ENCODE measurements around the gene TNIK. TPM values are rescaled to one million over a fixed set of nuclear protein-coding genes. Genes with fewer than 3 reads are reported as not detected.

Gene TNIK
- total and polyA plus RNA-seq, 2 of the 4 experiments (the other 2 are of a cell fraction) = 3.4 to 6.3 TPM

DNA sequence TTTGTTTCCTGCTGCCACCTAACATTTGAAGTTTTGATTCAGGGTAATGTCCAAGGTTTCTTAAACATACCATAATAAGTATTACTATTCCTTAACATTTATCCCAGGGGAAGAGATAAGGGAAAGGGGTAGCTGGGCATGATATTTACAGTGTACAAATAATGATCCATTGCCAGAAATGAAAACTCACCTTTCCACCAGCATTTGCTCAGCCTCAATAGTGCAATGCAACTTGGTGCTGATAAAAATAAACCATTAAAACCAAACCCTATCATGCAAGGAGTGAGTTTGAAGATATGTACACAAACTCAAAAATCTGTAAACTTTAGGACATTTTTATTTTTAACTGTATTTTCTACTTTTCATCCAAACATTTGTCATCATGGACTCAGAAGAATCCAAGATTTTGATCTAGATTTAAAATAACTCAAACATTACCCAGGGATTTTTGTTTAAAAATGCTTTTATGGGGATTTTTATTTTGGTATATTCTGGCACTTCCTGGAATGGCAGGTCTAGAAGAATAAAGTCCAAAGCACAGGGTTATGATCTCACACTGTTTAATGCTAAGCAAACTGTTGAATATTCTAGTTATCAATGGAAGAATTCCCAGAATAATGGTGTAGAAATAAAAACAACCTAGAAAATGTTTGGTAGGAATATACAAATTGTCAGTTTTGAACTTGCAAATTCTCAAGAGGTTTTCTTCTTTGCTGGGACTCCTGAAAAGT, 401.2 kb downstream of the TNIK start:
- Histone ChIP-seq H3K56ac (ENCODE audit: extremely low read depth, insufficient read depth, low read length) (no peak overlapping the region), H4K91ac (ENCODE audit: insufficient read depth, low read depth, low read length) (no peak overlapping the region), H3K23ac (ENCODE audit: low read depth, low read length) (no peak overlapping the region), H3K9me3 (ENCODE audit: control insufficient read depth, insufficient read depth, low read length) (no peaks in the 10 kb centered on the region), H3K4me1 (ENCODE audit: control insufficient read depth, insufficient read depth, low read length) (peaks cover 8% of the 10 kb centered on the region), H2AFZ (replicated peaks; ENCODE audit: low read length, poor library complexity) (no peak overlapping the region), H4K5ac (ENCODE audit: low read depth, low read length) (no peak overlapping the region), H2BK5ac (ENCODE audit: low read depth, low read length, poor library complexity, severe bottlenecking) (no peak overlapping the region), H3K36me3 (ENCODE audit: control insufficient read depth, insufficient read depth, low read length) (peaks cover 2% of the 10 kb centered on the region; the same call in 1 of the 2 replicates), H2AK5ac (ENCODE audit: low read depth, low read length) (no peak overlapping the region), H3K4me3 (ENCODE audit: insufficient read depth, low read depth, low read length) (no peak overlapping the region), H4K20me1 (ENCODE audit: insufficient read depth, low read length) (no peaks in the 10 kb centered on the region), H3K4me2 (ENCODE audit: low read depth, low read length) (no peak overlapping the region), H3K27me3 (ENCODE audit: control insufficient read depth, insufficient read depth, low read length) (no peaks in the 10 kb centered on the region), H3K14ac (replicated peaks; ENCODE audit: low read depth, low read length) (no peak overlapping the region), H3K79me1 (ENCODE audit: low read depth in 1 of 2, low read length in 2 of 2) (no peaks in the 10 kb centered on the region), H4K8ac (ENCODE audit: low read depth in 2 of 2, low read length in 2 of 2) (no peak overlapping the region), H2BK15ac (ENCODE audit: low read depth, low read length) (no peak overlapping the region), H3K4ac (ENCODE audit: low read depth, low read length) (no peak overlapping the region), H3K18ac (ENCODE audit: low read depth, low read length) (no peak overlapping the region), H3K9ac (ENCODE audit: low read depth, low read length) (no peak overlapping the region), H2BK20ac (ENCODE audit: low read depth, low read length) (no peak overlapping the region), H2AK9ac (replicated peaks; ENCODE audit: low read depth, low read length, poor library complexity) (no peak overlapping the region), H2BK120ac (ENCODE audit: low read depth, low read length) (no peak overlapping the region), H3K27ac (ENCODE audit: insufficient read depth, low read length) (no peak overlapping the region), H3K9me1 (ENCODE audit: insufficient read depth, low read length) (peaks cover 5% of the 10 kb centered on the region; the same call in 1 of the 2 replicates)
- ChIA-PET POLR2A (ENCODE audit: unreplicated experiment) (no interaction called here), CTCF (no interaction called here)
- no peak for ATAC-seq (ENCODE audit: low read depth)
- dilution Hi-C loops (cut with HindIII; ENCODE audit: low sequenced_read_pairs, unreplicated experiment) (no loop called here), in situ Hi-C loops (cut with MboI; ENCODE audit: low sequenced_read_pairs) (no loop called here), intact Hi-C loops (cut with micrococcal nuclease) (no loop called here)
- TF ChIP-seq, protein P1, sequence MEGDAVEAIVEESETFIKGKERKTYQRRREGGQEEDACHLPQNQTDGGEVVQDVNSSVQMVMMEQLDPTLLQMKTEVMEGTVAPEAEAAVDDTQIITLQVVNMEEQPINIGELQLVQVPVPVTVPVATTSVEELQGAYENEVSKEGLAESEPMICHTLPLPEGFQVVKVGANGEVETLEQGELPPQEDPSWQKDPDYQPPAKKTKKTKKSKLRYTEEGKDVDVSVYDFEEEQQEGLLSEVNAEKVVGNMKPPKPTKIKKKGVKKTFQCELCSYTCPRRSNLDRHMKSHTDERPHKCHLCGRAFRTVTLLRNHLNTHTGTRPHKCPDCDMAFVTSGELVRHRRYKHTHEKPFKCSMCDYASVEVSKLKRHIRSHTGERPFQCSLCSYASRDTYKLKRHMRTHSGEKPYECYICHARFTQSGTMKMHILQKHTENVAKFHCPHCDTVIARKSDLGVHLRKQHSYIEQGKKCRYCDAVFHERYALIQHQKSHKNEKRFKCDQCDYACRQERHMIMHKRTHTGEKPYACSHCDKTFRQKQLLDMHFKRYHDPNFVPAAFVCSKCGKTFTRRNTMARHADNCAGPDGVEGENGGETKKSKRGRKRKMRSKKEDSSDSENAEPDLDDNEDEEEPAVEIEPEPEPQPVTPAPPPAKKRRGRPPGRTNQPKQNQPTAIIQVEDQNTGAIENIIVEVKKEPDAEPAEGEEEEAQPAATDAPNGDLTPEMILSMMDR (conservative IDR thresholded peaks at IDR 0.05; ENCODE audit: low read depth, low read length) = no peak
- TF ChIP-seq RAD21 (IDR thresholded peaks at IDR 0.05; ENCODE audit: low read length) (no peak), MAFK (IDR thresholded peaks at IDR 0.05; ENCODE audit: low read depth, low read length) (no peak), FOS (IDR thresholded peaks at IDR 0.05; ENCODE audit: low read depth, low read length) (no peak), CHD1 (IDR thresholded peaks at IDR 0.05; ENCODE audit: low read depth, low read length) (no peak), NFE2L2 (IDR thresholded peaks at IDR 0.05; ENCODE audit: low read depth, low read length) (no peak), SMC3 (IDR thresholded peaks at IDR 0.05; ENCODE audit: low read depth, low read length) (no peak), BHLHE40 (IDR thresholded peaks at IDR 0.05; ENCODE audit: low read depth, low read length) (no peak), CEBPB (IDR thresholded peaks at IDR 0.05; ENCODE audit: low read depth, low read length) (no peak), MXI1 (IDR thresholded peaks at IDR 0.05; ENCODE audit: borderline replicate concordance, low read depth, low read length) (no peak), MAZ (IDR thresholded peaks at IDR 0.05; ENCODE audit: borderline replicate concordance, low read depth, low read length) (no peak), RCOR1 (IDR thresholded peaks at IDR 0.05; ENCODE audit: insufficient replicate concordance, low read length) (no peak), POLR2A (IDR thresholded peaks at IDR 0.05; ENCODE audit: low read depth, low read length) (no peak)
- TF ChIP-seq, protein P2, sequence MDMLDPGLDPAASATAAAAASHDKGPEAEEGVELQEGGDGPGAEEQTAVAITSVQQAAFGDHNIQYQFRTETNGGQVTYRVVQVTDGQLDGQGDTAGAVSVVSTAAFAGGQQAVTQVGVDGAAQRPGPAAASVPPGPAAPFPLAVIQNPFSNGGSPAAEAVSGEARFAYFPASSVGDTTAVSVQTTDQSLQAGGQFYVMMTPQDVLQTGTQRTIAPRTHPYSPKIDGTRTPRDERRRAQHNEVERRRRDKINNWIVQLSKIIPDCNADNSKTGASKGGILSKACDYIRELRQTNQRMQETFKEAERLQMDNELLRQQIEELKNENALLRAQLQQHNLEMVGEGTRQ (IDR thresholded peaks at IDR 0.05; ENCODE audit: low read depth, low read length) = no peak
- TF ChIP-seq, protein P3, sequence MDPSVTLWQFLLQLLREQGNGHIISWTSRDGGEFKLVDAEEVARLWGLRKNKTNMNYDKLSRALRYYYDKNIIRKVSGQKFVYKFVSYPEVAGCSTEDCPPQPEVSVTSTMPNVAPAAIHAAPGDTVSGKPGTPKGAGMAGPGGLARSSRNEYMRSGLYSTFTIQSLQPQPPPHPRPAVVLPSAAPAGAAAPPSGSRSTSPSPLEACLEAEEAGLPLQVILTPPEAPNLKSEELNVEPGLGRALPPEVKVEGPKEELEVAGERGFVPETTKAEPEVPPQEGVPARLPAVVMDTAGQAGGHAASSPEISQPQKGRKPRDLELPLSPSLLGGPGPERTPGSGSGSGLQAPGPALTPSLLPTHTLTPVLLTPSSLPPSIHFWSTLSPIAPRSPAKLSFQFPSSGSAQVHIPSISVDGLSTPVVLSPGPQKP (IDR thresholded peaks at IDR 0.05; ENCODE audit: borderline replicate concordance, low read depth, low read length) = no peak
- no peak for DNase-seq
- no TSS peak for BruUV-seq (replicated peaks)

All from IMR-90 (cell line).